HEK293T (cell line): ENCODE results near the gene TLR6.

ENCODE experiments used
- FOXM1 ChIP-seq: fragments of 450-650 bp; IDR thresholded peaks from 2 replicates; pipeline ENCODE4 v1.6.1; 2017; ENCODE audit warnings: mild to moderate bottlenecking, borderline replicate concordance
- HDGF ChIP-seq: fragments of 450-650 bp; IDR thresholded peaks from 2 replicates; pipeline ENCODE4 v1.6.1; 2017; ENCODE audit warnings: antibody characterized with exemption, borderline replicate concordance
- SP1 ChIP-seq: fragments of 450-650 bp; IDR thresholded peaks from 2 replicates; pipeline ENCODE4 v1.6.1; 2017

DNA sequence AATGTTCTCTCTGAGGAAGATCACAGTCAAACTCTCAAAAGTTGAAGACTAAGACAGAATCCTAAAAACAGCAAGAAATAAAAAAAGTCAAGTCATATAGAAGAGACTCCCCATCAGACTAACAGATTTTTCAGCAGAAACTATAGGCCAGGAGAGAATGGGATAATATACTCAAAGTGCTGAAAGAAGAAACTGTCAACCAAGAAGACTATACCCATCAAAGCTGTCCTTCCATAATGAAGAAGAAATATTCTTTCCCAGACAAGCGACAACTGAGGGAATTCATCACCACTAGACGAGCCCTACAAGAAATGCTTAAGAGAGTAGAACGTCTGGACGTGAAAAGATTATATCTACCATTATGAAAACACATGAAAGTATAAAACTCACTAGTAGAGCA lies 22.0 kb downstream of the TLR6 start:
- TF ChIP-seq SP1 (no peak), HDGF (no peak), FOXM1 (no peak)
